Measurements from ENCODE around the gene DYNLRB2. TPM values are rescaled to one million over a fixed set of nuclear protein-coding genes. Genes with fewer than 3 reads are reported as not detected.

DYNLRB2 gene
- total RNA-seq, 1 experiment from 2014 or later = not detected

- no peak for DNase-seq (ENCODE audit: low spot score)
Observed at GRCh38 chr16:80596507-80597207, 55.9 kb downstream of the DYNLRB2 start.

- no peak for DNase-seq (ENCODE audit: low spot score)
Observed at GRCh38 chr16:80599466-80599865, 58.7 kb downstream of the DYNLRB2 start.

Data from HT-29 (cell line).